ENCODE results near the gene ANK2. TPM values are rescaled to one million over a fixed set of nuclear protein-coding genes. Genes with fewer than 3 reads are reported as not detected.

The ANK2 gene
- total RNA-seq, 1 donor: 79.6 TPM

- no peak overlapping the region for H3K4me3 ChIP-seq (ENCODE audit: insufficient read depth, low read length)
- no peak for TF ChIP-seq CTCF (IDR thresholded peaks at IDR 0.05; ENCODE audit: extremely low read depth, low read depth, low read length)
- peaks cover 15% of the 10 kb centered on the region for H3K4me1 ChIP-seq (ENCODE audit: insufficient read depth, low read length)
- no peaks in the 10 kb centered on the region for H3K36me3 ChIP-seq (ENCODE audit: insufficient read depth, low read length)
- H3K9me3 ChIP-seq (ENCODE audit: low read depth, low read length): no peaks in the 10 kb centered on the region
- H4K20me1 ChIP-seq (ENCODE audit: insufficient read depth, low read length): no peaks in the 10 kb centered on the region
- H3K27me3 ChIP-seq (ENCODE audit: insufficient read depth, low read length): no peaks in the 10 kb centered on the region
- no peaks in the 10 kb centered on the region for H3K79me2 ChIP-seq (ENCODE audit: insufficient read depth, low read length)
- H3K4me2 ChIP-seq (ENCODE audit: insufficient read depth, low read length): no peak overlapping the region
- no peak for DNase-seq (ENCODE audit: insufficient read length, low spot score, missing footprints)
- H2AFZ ChIP-seq (ENCODE audit: low read length): no peak overlapping the region
- no peak overlapping the region for H3K27ac ChIP-seq (ENCODE audit: low read depth, low read length)
Measured at GRCh38 chr4:113288696-113289095, 239.2 kb downstream of the ANK2 start.

GRCh38 chr4:113289766-113290165 lies 240.3 kb downstream of the ANK2 start:
- Histone ChIP-seq H3K27ac (ENCODE audit: low read depth, low read length) (no peak overlapping the region), H3K9me3 (ENCODE audit: low read depth, low read length) (no peaks in the 10 kb centered on the region)

DNA sequence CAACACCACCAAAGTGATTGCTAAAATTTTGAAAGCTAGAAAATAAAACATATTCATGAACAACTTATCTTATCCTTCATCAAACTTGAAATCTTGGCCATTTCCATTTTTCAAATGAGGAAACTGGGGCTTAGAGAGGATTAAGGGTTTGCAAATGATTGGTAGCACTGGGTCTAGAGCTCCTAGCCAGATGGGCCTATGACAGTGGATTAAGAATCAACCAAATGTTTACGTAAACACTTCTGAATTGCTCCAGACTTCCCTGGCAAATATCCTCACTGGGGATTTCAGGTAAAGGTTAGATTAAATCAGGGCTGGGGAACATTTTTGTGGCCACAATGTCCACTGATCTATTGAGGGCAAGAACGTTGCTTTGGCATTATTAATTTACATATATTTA lies 241.2 kb downstream of the ANK2 start:
- Histone ChIP-seq H2AFZ (ENCODE audit: low read length) (no peak overlapping the region), H3K27ac (ENCODE audit: low read depth, low read length) (no peak overlapping the region), H3K27me3 (ENCODE audit: insufficient read depth, low read length) (no peaks in the 10 kb centered on the region), H3K79me2 (ENCODE audit: insufficient read depth, low read length) (no peaks in the 10 kb centered on the region), H4K20me1 (ENCODE audit: insufficient read depth, low read length) (no peaks in the 10 kb centered on the region), H3K4me3 (ENCODE audit: insufficient read depth, low read length) (no peak overlapping the region), H3K4me1 (ENCODE audit: insufficient read depth, low read length) (peaks cover 19% of the 10 kb centered on the region), H3K36me3 (ENCODE audit: insufficient read depth, low read length) (no peaks in the 10 kb centered on the region), H3K4me2 (ENCODE audit: insufficient read depth, low read length) (no peak overlapping the region), H3K9me3 (ENCODE audit: low read depth, low read length) (no peaks in the 10 kb centered on the region)
- TF ChIP-seq CTCF (IDR thresholded peaks at IDR 0.05; ENCODE audit: extremely low read depth, low read depth, low read length): no peak
- DNase-seq (ENCODE audit: insufficient read length, low spot score, missing footprints): no peak

More at GRCh38 chr4:113289766-113290165, 240.3 kb downstream of the ANK2 start:
- no peak overlapping the region for H3K4me2 ChIP-seq (ENCODE audit: insufficient read depth, low read length)
- no peak for TF ChIP-seq CTCF (IDR thresholded peaks at IDR 0.05; ENCODE audit: extremely low read depth, low read depth, low read length)
- H2AFZ ChIP-seq (ENCODE audit: low read length): no peak overlapping the region
- no peaks in the 10 kb centered on the region for H3K27me3 ChIP-seq (ENCODE audit: insufficient read depth, low read length)
- no peaks in the 10 kb centered on the region for H4K20me1 ChIP-seq (ENCODE audit: insufficient read depth, low read length)
- no peak for DNase-seq (ENCODE audit: insufficient read length, low spot score, missing footprints)
- no peaks in the 10 kb centered on the region for H3K36me3 ChIP-seq (ENCODE audit: insufficient read depth, low read length)
- peaks cover 18% of the 10 kb centered on the region for H3K4me1 ChIP-seq (ENCODE audit: insufficient read depth, low read length)
- no peaks in the 10 kb centered on the region for H3K79me2 ChIP-seq (ENCODE audit: insufficient read depth, low read length)
- H3K4me3 ChIP-seq (ENCODE audit: insufficient read depth, low read length): no peak overlapping the region

DNA sequence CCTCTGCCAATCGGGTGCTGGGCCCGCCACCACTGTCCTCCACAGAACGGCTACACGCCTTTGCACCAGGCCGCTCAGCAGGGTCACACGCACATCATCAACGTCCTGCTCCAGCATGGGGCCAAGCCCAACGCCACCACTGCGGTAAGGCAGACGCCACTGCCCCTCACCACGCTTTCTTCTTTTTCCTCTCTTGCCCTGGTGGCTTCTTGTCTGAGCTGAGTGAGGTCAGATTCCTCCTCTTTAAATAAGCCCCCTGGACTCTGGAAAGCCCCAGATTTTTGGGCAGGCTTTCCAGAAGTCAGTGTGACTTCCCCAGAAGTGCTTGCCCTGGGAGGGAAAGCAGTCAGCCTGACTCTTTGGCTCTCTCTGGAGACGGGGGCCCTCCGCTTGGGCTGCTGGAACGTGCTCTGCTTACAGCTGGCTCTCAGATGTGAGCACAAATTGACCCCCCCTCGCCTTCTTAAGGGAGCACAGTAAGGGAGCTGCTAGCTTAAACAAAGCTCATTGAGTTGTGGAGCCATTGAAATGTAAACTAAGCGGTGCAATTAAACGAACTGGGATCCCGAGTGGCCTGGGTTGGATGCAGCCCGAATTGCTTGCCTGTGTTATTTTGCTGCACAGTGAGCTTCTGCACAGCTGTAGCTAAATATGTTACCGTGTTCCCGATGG lies 243.1 kb downstream of the ANK2 start:
- Histone ChIP-seq H4K20me1 (ENCODE audit: insufficient read depth, low read length) (no peaks in the 10 kb centered on the region), H3K9me3 (ENCODE audit: low read depth, low read length) (no peaks in the 10 kb centered on the region), H3K4me3 (ENCODE audit: insufficient read depth, low read length) (peak overlapping the region; percentile 66), H3K4me2 (ENCODE audit: insufficient read depth, low read length) (peak overlapping the region; percentile 81), H3K36me3 (ENCODE audit: insufficient read depth, low read length) (no peaks in the 10 kb centered on the region), H3K27ac (ENCODE audit: low read depth, low read length) (peak overlapping the region; percentile 13), H3K79me2 (ENCODE audit: insufficient read depth, low read length) (no peaks in the 10 kb centered on the region), H3K4me1 (ENCODE audit: insufficient read depth, low read length) (peaks cover 26% of the 10 kb centered on the region), H2AFZ (ENCODE audit: low read length) (peak overlapping the region; percentile 82), H3K27me3 (ENCODE audit: insufficient read depth, low read length) (no peaks in the 10 kb centered on the region)
- DNase-seq (ENCODE audit: insufficient read length, low spot score, missing footprints): no peak
- no peak for TF ChIP-seq CTCF (IDR thresholded peaks at IDR 0.05; ENCODE audit: extremely low read depth, low read depth, low read length)
